ENCODE measurements around the gene MYO3B. TPM values are rescaled to one million over a fixed set of nuclear protein-coding genes. Genes with fewer than 3 reads are reported as not detected.
"Not testable (repeated sequence)": the region's sequence is repeated elsewhere in the genome, so short reads cannot be mapped to it uniquely, and the experiment has no call there.

Gene MYO3B
- total RNA-seq, 2 experiments from 2014 or later, result 0.05 to 0.23 TPM

- no peak for ATAC-seq
- Mint-ChIP-seq H3K27me3 (ENCODE audit: low read depth) (peaks cover 28% of the 10 kb centered on the region), H3K4me1 (ENCODE audit: low read depth) (peaks cover under 1% of the 10 kb centered on the region), H3K4me3 (no peak overlapping the region), H3K9me3 (ENCODE audit: insufficient read depth) (no peaks in the 10 kb centered on the region), H3K36me3 (ENCODE audit: low read depth) (no peaks in the 10 kb centered on the region), H3K27ac (no peak overlapping the region)
- CTCF ChIA-PET, result interaction anchor here (1.2 kb wide), 1 partner anchor 122 kb away, joined by 3 read pairs; no protein-coding TSS in a partner anchor
- POLR2A ChIA-PET, result no interaction called here
- DNase-seq, result no peak
These were observed 353.0 kb downstream of the MYO3B start for GRCh38 chr2:170530803-170531564.

GRCh38 chr2:170531876-170532275, 353.9 kb downstream of the MYO3B start:
- Mint-ChIP-seq H3K4me3 (no peak overlapping the region), H3K27me3 (ENCODE audit: low read depth) (peaks cover 25% of the 10 kb centered on the region), H3K4me1 (ENCODE audit: low read depth) (no peaks in the 10 kb centered on the region), H3K36me3 (ENCODE audit: low read depth) (no peaks in the 10 kb centered on the region), H3K27ac (no peak overlapping the region), H3K9me3 (ENCODE audit: insufficient read depth) (no peaks in the 10 kb centered on the region)
- CTCF ChIA-PET, result no interaction called here
- POLR2A ChIA-PET, result no interaction called here
- no peak for DNase-seq
- no peak for ATAC-seq

DNA sequence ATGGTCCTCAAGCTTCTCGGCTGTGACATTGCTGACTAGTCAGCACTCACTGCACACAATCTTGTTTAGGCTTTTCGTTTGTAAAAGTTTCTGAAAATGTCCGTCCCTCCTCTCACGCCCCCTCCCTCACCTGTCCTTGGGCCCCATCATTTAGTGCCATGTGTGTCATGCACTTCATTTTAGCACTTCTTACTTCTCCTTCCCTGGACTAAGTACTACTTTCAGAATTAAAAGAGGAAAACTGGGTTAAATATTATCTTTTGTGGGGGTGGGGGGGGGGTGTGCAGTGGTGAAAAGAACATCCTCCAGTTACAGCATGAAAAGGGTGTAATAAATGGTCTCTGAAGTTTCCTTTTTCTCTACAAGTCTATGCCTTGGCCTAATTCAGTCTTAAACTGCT, 355.2 kb downstream of the MYO3B start:
- ChIA-PET CTCF (no interaction called here), POLR2A (no interaction called here)
- Mint-ChIP-seq H3K4me1 (ENCODE audit: low read depth) (no peaks in the 10 kb centered on the region), H3K36me3 (ENCODE audit: low read depth) (no peaks in the 10 kb centered on the region), H3K27me3 (ENCODE audit: low read depth) (peaks cover 25% of the 10 kb centered on the region), H3K4me3 (no peak overlapping the region), H3K9me3 (ENCODE audit: insufficient read depth) (no peaks in the 10 kb centered on the region), H3K27ac (no peak overlapping the region)
- ATAC-seq (no peak), DNase-seq (no peak)

DNA sequence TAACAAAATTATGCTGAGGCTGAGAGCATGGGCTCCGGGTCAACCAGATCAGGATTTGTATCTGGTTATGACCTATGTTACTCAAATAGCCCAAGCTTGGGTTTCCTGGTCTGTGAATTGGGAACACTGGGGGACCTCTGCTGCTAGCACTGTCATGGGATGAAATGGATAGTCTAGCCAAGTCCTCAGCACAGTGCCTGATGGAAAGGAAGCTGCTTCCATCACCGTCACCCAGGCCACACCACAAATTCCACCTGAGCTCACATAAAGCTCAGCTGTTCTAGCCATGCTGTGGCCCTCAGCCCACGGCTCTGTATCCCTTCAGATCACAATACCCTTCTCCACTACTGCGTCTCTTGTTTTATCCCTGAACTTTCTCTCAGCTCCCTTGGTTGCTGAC, 357.6 kb downstream of the MYO3B start:
- Mint-ChIP-seq H3K4me3 (no peak overlapping the region), H3K27me3 (ENCODE audit: low read depth) (peaks cover 20% of the 10 kb centered on the region), H3K9me3 (ENCODE audit: insufficient read depth) (no peaks in the 10 kb centered on the region), H3K4me1 (ENCODE audit: low read depth) (no peaks in the 10 kb centered on the region), H3K27ac (no peak overlapping the region), H3K36me3 (ENCODE audit: low read depth) (no peaks in the 10 kb centered on the region)
- ATAC-seq (no peak), DNase-seq (no peak)
- ChIA-PET POLR2A (no interaction called here), CTCF (interaction anchor here (1.0 kb wide), 1 partner anchor 10 kb away, joined by 3 read pairs; no protein-coding TSS in a partner anchor)

DNA sequence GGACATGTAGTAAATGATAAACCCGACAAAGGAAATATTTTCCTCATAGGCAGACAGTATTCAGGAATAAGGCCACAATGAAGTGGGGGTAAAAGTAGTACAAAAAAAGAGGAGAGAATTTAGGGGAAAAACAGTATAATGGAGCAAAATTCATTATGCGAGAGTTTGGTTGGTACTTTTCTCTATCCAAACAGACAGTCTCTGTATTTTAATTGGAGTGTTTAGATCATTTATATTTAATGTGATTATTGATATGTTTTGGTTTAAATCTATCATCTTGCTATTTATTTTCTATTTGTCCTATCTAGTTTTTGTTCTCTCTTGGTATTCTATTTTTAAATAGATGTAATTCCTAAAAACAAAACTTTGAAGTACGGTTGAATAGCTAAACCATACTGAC, 366.9 kb downstream of the MYO3B start:
- Mint-ChIP-seq H3K36me3 (ENCODE audit: low read depth) (no peaks in the 10 kb centered on the region), H3K27ac (no peak overlapping the region)

DNA sequence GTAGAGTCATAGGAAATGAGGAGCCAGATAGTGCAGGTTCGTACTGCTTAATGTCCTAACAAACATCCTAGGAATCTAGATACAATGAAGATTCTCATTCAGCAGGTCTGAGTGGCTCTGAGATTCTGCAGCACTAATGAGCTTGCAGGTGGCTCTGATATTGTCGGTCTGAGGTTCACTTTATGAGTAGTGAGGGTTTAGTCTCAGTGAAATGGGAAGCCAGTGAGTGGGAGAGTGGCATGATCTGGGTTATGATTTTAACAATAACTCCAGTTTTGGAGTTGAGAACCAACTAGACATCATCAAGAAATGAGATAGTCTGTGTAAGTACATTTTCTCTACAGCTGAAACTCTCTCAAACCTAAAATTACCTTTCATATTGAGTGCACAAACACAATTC, 370.4 kb downstream of the MYO3B start:
- no peak overlapping the region for H3K27ac Mint-ChIP-seq
- H3K27me3 Mint-ChIP-seq (ENCODE audit: low read depth), result peaks cover 14% of the 10 kb centered on the region
- H3K9me3 Mint-ChIP-seq (ENCODE audit: insufficient read depth), result peaks cover 21% of the 10 kb centered on the region

More for the DNA sequence above, 366.9 kb downstream of the MYO3B start:
- H3K27me3 Mint-ChIP-seq (ENCODE audit: low read depth), result peaks cover 18% of the 10 kb centered on the region
- ATAC-seq, result no peak
- peaks cover 10% of the 10 kb centered on the region for H3K9me3 Mint-ChIP-seq (ENCODE audit: insufficient read depth)
- no peak for DNase-seq
- ChIA-PET POLR2A (no interaction called here), CTCF (no interaction called here)
- no peak overlapping the region for H3K4me3 Mint-ChIP-seq
- no peaks in the 10 kb centered on the region for H3K4me1 Mint-ChIP-seq (ENCODE audit: low read depth)

GRCh38 chr2:170550501-170550900, 372.6 kb downstream of the MYO3B start:
- no peaks in the 10 kb centered on the region for H3K36me3 Mint-ChIP-seq (ENCODE audit: low read depth)
- POLR2A ChIA-PET, result no interaction called here
- no peaks in the 10 kb centered on the region for H3K4me1 Mint-ChIP-seq (ENCODE audit: low read depth)
- H3K4me3 Mint-ChIP-seq, result no peak overlapping the region
- no peak for DNase-seq
- CTCF ChIA-PET, result no interaction called here
- H3K9me3 Mint-ChIP-seq (ENCODE audit: insufficient read depth), result peaks cover 12% of the 10 kb centered on the region
- H3K27ac Mint-ChIP-seq, result no peak overlapping the region
- H3K27me3 Mint-ChIP-seq (ENCODE audit: low read depth), result peaks cover 11% of the 10 kb centered on the region
- ATAC-seq, result no peak

More for the DNA sequence above, 370.4 kb downstream of the MYO3B start:
- Mint-ChIP-seq H3K36me3 (ENCODE audit: low read depth) (no peaks in the 10 kb centered on the region), H3K4me1 (ENCODE audit: low read depth) (no peaks in the 10 kb centered on the region), H3K4me3 (no peak overlapping the region)
- DNase-seq, result no peak
- ChIA-PET POLR2A (no interaction called here), CTCF (interaction anchor here (1.0 kb wide), 1 partner anchor 139 kb away, joined by 3 read pairs; no protein-coding TSS in a partner anchor)
- ATAC-seq, result no peak

DNA sequence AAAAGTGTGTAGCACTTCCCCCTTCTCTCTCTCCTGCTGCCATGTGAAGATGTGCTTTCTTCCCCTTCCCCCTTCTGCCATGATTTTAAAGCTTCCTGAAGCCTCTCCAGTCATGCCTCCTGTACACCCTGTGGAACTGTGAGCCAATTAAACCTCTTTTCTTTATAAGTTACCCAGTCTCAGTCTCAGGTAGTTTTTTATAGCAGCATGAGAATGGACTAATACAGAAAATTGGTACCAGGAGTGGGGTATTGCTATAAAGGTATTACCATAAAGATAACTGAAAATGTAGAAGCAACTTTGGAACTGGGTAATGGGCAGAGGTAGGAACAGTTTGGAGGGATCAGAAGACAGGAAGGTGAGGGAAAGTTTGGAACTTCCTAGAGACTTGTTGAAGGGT, 374.0 kb downstream of the MYO3B start:
- H3K27me3 Mint-ChIP-seq (ENCODE audit: low read depth); DNase-seq; POLR2A ChIA-PET; H3K4me3 Mint-ChIP-seq; H3K36me3 Mint-ChIP-seq (ENCODE audit: low read depth); ATAC-seq; CTCF ChIA-PET; H3K27ac Mint-ChIP-seq; H3K4me1 Mint-ChIP-seq (ENCODE audit: low read depth): not testable (repeated sequence)
- peaks cover 12% of the 10 kb centered on the region for H3K9me3 Mint-ChIP-seq (ENCODE audit: insufficient read depth)

DNA sequence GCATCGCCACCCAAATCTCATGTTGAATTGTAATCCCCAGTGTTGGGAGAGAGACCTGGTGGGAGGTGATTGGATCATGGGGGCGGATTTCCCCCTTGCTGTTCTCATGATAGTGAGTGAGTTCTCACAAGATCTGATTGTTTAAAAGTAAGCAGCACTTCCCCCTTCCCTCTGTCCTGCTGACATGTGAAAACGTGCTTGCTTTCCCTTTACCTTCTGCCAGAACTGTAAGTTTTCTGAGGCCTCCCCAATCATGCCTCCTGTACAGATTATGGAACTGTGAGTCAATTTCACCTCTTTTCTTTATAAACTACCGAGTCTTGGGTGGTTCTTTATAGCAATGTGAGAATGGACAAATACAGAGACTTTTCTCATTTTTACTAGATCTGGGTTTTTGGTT, 375.8 kb downstream of the MYO3B start:
- Mint-ChIP-seq H3K27ac (no peak overlapping the region), H3K36me3 (ENCODE audit: low read depth) (no peaks in the 10 kb centered on the region), H3K9me3 (ENCODE audit: insufficient read depth) (peaks cover 12% of the 10 kb centered on the region), H3K4me1 (ENCODE audit: low read depth) (no peaks in the 10 kb centered on the region), H3K27me3 (ENCODE audit: low read depth) (peaks cover 2% of the 10 kb centered on the region), H3K4me3 (no peak overlapping the region)
- ChIA-PET CTCF (no interaction called here), POLR2A (no interaction called here)
- DNase-seq (no peak), ATAC-seq (no peak)

DNA sequence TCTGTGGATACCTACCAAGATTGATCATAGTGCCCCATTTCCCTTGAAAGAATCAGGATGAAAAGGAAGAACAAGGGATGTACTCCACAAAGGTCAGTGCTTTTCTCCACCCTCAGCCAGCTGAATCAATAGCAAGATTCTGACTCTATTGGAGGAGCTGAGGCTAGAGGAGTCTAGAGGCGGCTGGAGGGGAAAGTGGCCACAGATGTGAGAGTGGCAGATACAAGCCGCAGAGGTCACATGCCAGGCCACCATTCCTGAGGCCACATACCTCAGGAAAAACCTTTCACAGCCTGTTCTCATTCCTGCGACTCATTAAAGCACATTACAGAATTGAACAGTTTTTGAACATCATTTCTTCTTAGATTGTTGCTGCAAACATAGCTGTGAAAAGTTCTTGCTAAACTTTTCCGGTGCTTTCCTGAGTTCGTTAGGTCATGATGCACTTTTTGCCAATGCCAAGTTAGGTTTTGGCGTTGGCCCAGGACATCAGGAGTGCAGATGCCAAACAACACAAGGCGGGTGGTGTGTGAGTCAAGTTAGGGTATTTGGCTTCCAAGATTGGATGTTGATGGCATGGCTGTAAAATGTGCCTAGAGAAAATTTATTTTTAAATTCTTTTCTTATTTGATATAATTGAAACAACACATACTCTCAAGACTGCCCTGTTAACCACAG, 376.5 kb downstream of the MYO3B start:
- peaks cover 2% of the 10 kb centered on the region for H3K27me3 Mint-ChIP-seq (ENCODE audit: low read depth)
- no peak for ATAC-seq
- no peak overlapping the region for H3K4me3 Mint-ChIP-seq
- ChIA-PET CTCF (no interaction called here), POLR2A (no interaction called here)
- peaks cover 12% of the 10 kb centered on the region for H3K9me3 Mint-ChIP-seq (ENCODE audit: insufficient read depth)
- no peak overlapping the region for H3K27ac Mint-ChIP-seq
- H3K36me3 Mint-ChIP-seq (ENCODE audit: low read depth), result no peaks in the 10 kb centered on the region
- no peaks in the 10 kb centered on the region for H3K4me1 Mint-ChIP-seq (ENCODE audit: low read depth)
- DNase-seq, result no peak

- ATAC-seq (no peak), DNase-seq (no peak)
- H3K36me3 Mint-ChIP-seq (ENCODE audit: low read depth), result no peaks in the 10 kb centered on the region
- no peak overlapping the region for H3K27ac Mint-ChIP-seq
- CTCF ChIA-PET, result no interaction called here
- no peaks in the 10 kb centered on the region for H3K4me1 Mint-ChIP-seq (ENCODE audit: low read depth)
- peaks cover 19% of the 10 kb centered on the region for H3K27me3 Mint-ChIP-seq (ENCODE audit: low read depth)
- H3K4me3 Mint-ChIP-seq, result no peak overlapping the region
- POLR2A ChIA-PET, result no interaction called here
- H3K9me3 Mint-ChIP-seq (ENCODE audit: insufficient read depth), result no peaks in the 10 kb centered on the region
These were observed 385.0 kb downstream of the MYO3B start for GRCh38 chr2:170562928-170563327.

GRCh38 chr2:170563401-170563800, 385.5 kb downstream of the MYO3B start:
- Mint-ChIP-seq H3K27me3 (ENCODE audit: low read depth) (peaks cover 19% of the 10 kb centered on the region), H3K36me3 (ENCODE audit: low read depth) (no peaks in the 10 kb centered on the region), H3K4me3 (no peak overlapping the region), H3K9me3 (ENCODE audit: insufficient read depth) (no peaks in the 10 kb centered on the region), H3K27ac (no peak overlapping the region), H3K4me1 (ENCODE audit: low read depth) (no peaks in the 10 kb centered on the region)
- DNase-seq (no peak), ATAC-seq (no peak)
- POLR2A ChIA-PET, result no interaction called here
- CTCF ChIA-PET, result no interaction called here

All from activated CD8-positive, alpha-beta T cell treated with anti-CD3 and anti-CD28 coated beads, Interleukin-2, amount 10 ng/mL, durations not matched to agents 7 days and 5 days (primary cell).